ES-I3 (cell line): ENCODE data around the gene GPR31.

Source experiments
- H3K36me3 ChIP-seq: 2 replicates; pipeline ENCODE4 v1.6.1; 2013; ENCODE audit warnings: mild to moderate bottlenecking, low read length, control low read depth, moderate library complexity; ENCODE audit not compliant: insufficient read depth
- H3K4me1 ChIP-seq: 2 replicates; pipeline ENCODE4 v1.6.1; 2013; ENCODE audit warnings: mild to moderate bottlenecking, control low read depth, low read length; ENCODE audit not compliant: insufficient read depth
- H3K9ac ChIP-seq: 2 replicates; pipeline ENCODE4 v1.6.1; 2013; ENCODE audit warnings: low read depth, mild to moderate bottlenecking, low read length, moderate library complexity
- H3K9me3 ChIP-seq: 2 replicates; pipeline ENCODE4 v1.6.1; 2013; ENCODE audit warnings: mild to moderate bottlenecking, low read length, moderate library complexity; ENCODE audit not compliant: control insufficient read depth, insufficient read depth

Gene GPR31

DNA sequence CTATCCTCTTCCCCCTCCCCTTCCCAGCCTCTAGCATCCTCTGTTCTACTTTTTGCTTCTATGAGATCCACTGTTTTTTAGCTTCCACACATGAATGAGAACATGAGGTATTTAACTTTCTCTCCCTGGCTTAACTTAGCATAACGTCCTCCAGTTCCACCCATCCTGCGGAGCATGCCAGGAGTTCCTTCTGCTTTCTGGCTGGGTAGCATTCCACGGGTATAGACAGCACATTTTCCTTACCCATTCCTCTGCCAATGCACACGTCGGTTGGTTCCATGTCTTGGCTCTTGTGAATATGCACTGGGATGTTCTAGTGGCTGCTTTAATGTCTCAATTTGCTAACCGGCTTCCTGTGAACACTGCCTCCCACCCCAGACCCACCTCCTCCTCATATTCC lies 48.1 kb downstream of the GPR31 start:
- Histone ChIP-seq H3K36me3 (no peaks in the 10 kb centered on the region), H3K9me3 (no peaks in the 10 kb centered on the region), H3K9ac (no peak overlapping the region), H3K4me1 (no peaks in the 10 kb centered on the region)

DNA sequence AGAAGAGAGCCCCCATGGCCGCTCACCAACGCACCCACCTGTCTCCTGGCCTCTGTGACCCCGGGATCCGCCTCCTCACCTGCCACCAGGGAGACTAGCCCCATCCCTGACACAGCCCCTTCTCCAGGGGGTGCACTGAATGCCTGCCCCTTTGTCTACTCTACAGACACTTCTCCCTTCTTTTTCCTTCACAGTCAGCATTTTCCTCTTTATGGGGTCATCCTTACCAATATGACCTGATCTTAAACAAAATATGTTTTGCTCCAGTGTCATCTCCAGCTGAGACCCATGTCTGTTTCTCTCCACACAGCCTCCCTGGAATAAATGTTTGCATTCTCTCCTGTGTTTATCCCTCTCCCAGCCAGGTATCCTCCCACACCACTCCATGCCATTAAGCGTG lies 49.5 kb downstream of the GPR31 start:
- Histone ChIP-seq H3K9ac (no peak overlapping the region), H3K9me3 (no peaks in the 10 kb centered on the region), H3K4me1 (no peaks in the 10 kb centered on the region), H3K36me3 (no peaks in the 10 kb centered on the region)

DNA sequence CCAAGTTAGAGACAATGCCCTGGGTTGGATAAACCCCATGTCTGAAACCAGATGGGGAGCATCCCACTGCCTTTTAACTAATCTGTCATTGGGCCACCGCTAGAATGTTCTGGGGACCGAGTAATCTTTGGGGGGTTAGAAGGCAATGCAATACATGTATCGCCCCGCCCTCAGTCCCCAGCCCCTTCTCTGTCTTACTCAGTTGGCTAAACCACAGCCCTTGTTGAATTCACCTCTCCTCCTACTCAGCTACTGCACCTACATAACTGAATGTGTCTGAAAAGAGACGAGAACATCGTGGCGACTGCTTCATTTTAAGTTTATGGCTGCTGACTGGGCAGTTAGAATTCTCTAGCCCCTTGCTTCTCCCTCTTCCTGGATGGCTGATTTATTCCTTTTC lies 50.0 kb downstream of the GPR31 start:
- Histone ChIP-seq H3K4me1 (no peaks in the 10 kb centered on the region), H3K9me3 (no peaks in the 10 kb centered on the region), H3K36me3 (no peaks in the 10 kb centered on the region), H3K9ac (no peak overlapping the region)

DNA sequence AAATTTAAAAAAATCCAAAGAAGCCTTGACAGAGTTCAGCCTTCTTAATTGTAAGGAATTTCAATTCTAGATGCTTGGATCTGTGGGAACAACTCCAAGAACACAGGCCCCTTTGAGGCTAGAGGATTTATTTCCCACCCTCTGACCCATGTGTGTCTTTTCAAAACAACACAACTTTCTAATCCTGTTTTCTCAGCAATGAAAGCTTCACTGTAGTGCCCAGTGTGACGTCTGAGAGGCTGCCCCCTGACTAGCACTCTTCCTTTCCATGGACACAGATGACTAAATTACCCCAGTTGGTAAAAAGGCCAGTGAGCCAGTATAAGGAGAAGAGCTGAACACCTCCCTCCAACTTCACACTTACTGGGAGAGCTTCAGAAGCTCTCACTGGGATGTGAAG lies 51.4 kb downstream of the GPR31 start:
- no peaks in the 10 kb centered on the region for H3K9me3 ChIP-seq
- no peaks in the 10 kb centered on the region for H3K36me3 ChIP-seq
- H3K4me1 ChIP-seq = no peaks in the 10 kb centered on the region
- H3K9ac ChIP-seq = no peak overlapping the region
